ENCODE measurements around the gene RREB1.

Gene RREB1

DNA sequence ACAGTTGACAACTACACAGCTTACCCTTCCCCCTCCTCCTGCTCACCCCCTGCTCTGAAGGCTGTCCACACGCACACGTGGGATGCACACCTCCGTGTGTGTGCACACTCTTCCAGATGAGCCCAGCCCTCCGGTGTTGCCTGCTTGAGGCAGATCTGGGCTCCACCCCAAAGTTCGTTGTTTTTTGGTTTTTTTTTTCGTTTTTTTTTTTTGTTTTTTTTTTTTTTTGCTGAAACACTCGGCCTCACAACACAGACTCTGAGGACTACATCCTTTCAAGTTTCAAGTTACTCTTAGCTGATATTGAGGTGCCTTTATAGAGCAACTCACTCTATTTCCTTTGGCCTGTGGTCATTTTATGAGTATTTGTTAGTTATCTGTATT, 88.2 kb downstream of the RREB1 start:
- TF ChIP-seq SPI1 (IDR thresholded peaks at IDR 0.05; ENCODE audit: low read depth, low read length), result no peak
- no peak for TF ChIP-seq POU2F2 (IDR thresholded peaks at IDR 0.05; ENCODE audit: low read depth, low read length)
- TF ChIP-seq TAF1 (IDR thresholded peaks at IDR 0.05; ENCODE audit: low read depth, low read length), result no peak
- TF ChIP-seq PAX5 (IDR thresholded peaks at IDR 0.05; ENCODE audit: insufficient read depth, low read length, severe bottlenecking), result no peak
- TF ChIP-seq POLR2AphosphoS5 (IDR thresholded peaks at IDR 0.05; ENCODE audit: low read depth, low read length), result no peak
- no peak for TF ChIP-seq POLR2A (IDR thresholded peaks at IDR 0.05; ENCODE audit: low read depth, low read length)
- DNase-seq (ENCODE audit: insufficient read length, low spot score), result no peak
- FAIRE-seq, result no peak

DNA sequence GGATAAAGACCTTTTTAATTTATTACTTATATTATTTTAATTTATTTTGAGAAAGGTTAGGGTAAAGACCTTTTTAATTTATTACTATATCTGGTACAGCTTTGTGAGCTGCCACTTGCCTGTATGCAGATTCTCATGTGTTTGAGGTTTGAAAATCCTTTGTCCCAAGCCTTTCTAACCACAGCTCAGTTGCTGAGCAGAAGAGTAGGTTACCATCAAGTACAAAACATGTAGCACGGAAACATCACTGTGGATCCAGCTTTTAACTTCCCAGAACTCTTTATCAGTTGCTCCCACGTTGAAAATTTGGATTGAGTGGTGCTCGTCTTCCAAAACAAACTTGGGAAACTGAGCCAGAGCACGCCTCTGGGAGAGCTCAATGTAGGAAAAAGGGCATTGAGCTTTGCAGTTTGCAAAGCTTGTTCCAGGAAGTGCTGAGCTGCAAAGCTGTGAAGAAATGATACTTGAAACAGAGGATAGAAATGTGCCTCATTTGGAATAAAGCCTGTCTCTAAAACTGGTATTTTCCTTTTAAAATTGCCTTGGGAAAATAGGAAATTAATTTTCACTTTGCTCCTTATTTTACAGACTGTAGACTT, 89.0 kb downstream of the RREB1 start:
- FAIRE-seq, result no peak
- DNase-seq (ENCODE audit: insufficient read length, low spot score), result no peak
- TF ChIP-seq PAX5 (IDR thresholded peaks at IDR 0.05; ENCODE audit: insufficient read depth, low read length, severe bottlenecking) (no peak), SPI1 (IDR thresholded peaks at IDR 0.05; ENCODE audit: low read depth, low read length) (no peak), TAF1 (IDR thresholded peaks at IDR 0.05; ENCODE audit: low read depth, low read length) (no peak), POU2F2 (IDR thresholded peaks at IDR 0.05; ENCODE audit: low read depth, low read length) (no peak), POLR2A (IDR thresholded peaks at IDR 0.05; ENCODE audit: low read depth, low read length) (no peak)

DNA sequence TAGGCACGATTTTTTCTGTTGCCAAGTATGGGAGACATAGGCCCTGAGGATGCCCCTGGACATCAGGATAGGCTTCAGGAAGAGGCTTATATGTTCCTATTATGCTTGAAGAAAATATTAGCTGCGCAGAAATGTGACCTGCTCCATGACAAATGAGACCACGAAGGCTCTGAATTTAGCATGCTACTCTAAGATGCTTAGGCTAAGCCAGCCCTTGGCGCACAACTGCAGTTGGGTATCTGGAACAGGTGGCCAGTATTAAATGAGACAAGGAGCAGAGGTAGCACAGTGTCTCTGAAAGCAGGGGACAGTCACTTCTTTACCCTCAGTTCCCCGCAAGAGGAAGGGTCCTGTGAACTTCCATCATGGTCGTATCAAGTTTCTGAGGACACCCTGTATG, 90.0 kb downstream of the RREB1 start:
- no peak for TF ChIP-seq TAF1 (IDR thresholded peaks at IDR 0.05; ENCODE audit: low read depth, low read length)
- TF ChIP-seq POLR2A (IDR thresholded peaks at IDR 0.05; ENCODE audit: low read depth, low read length), result no peak
- no peak for TF ChIP-seq SPI1 (IDR thresholded peaks at IDR 0.05; ENCODE audit: low read depth, low read length)
- no peak for TF ChIP-seq POLR2AphosphoS5 (IDR thresholded peaks at IDR 0.05; ENCODE audit: low read depth, low read length)
- no peak for TF ChIP-seq PAX5 (IDR thresholded peaks at IDR 0.05; ENCODE audit: insufficient read depth, low read length, severe bottlenecking)
- TF ChIP-seq POU2F2 (IDR thresholded peaks at IDR 0.05; ENCODE audit: low read depth, low read length), result no peak
- DNase-seq (ENCODE audit: insufficient read length, low spot score) (no peak), FAIRE-seq (no peak)

DNA sequence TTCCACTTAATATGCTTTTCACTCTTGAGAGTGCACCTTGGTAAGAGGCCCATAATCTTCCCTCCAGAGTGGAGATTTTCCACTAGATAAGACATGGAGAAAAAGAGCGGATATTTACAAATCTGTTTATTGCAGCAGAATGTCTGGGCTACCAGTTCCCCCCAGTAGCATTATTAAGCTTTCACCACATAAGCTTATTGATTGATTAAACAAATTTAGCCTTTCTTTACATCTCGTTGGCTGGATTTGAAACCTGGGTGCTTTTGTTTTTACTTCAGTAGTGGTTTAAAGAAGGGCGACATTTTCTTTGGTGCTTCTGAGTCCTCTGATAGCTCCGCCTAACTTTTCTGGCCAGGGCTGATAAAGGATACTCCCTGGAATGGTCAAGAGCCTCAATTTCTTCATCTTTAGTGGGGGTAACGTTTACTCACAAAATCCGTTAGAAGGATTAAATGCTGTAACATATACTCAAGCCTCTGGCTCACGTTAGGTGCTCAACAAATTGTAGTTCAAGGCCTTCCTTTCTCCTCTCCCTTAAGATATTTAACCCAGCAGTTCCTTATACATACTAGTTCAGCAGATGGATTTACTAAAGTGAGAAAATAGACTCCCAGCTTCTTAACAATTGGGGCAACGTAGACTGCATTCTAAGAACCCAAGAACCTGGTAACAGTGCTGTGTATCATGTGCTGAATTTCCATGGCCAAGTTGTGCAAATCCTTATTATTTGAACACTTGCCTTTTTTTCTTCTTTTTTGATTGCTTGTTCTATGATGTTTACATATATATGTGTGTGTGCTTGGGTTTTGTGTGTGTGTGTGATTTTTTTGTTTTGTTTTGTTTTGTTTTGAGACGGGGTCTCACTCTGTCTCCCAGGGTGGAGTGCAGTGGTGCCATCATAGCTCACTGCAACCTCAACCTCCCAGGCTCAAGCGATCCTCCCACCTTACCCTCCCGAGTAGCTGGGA, 91.4 kb downstream of the RREB1 start:
- FAIRE-seq, result no peak
- DNase-seq (ENCODE audit: insufficient read length, low spot score), result no peak
- TF ChIP-seq POLR2AphosphoS5 (IDR thresholded peaks at IDR 0.05; ENCODE audit: low read depth, low read length), result no peak
- TF ChIP-seq SPI1 (IDR thresholded peaks at IDR 0.05; ENCODE audit: low read depth, low read length), result no peak
- TF ChIP-seq POLR2A (IDR thresholded peaks at IDR 0.05; ENCODE audit: low read depth, low read length), result no peak
- no peak for TF ChIP-seq POU2F2 (IDR thresholded peaks at IDR 0.05; ENCODE audit: low read depth, low read length)
- TF ChIP-seq PAX5 (IDR thresholded peaks at IDR 0.05; ENCODE audit: insufficient read depth, low read length, severe bottlenecking), result no peak

DNA sequence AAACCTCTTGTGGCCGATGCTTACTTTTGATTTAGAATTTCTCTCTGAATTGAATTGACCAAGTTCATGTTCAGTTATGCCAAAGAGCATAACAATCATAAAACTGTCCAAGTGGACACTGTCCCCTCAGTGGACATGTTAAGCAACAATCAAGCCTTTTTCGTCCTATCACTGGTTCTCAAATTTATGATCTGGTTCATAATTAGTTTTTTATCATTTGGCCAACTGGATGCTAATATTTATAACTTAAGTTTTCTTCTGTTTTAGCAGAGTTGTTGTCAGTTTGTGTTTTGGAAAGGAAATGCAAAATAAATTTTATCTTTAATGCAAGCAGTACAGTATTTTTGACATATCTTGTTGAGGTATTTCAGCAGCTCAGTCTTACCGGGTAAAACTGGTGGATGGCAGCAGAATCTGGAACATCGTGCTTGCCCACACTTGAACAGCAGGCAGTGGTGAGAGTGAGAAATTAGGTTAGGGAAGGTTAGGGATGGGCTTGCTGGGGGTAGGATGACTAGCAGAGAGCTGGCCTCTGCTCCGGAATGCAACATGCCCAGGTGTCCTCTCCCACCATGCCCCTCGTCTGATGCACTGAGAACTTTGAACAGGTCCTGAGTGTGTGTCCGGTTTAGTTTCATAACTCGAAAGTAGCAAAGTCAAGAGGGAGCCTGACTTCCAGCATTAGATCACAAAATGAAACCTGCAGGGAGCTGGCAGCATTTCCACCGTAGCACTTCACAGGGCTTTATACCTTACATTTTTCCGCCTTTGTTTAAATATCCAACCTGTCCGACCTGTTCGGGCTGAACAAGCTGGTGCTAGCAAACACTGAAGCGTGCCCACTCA, 93.1 kb downstream of the RREB1 start:
- TF ChIP-seq TAF1 (IDR thresholded peaks at IDR 0.05; ENCODE audit: low read depth, low read length) (no peak), POLR2AphosphoS5 (IDR thresholded peaks at IDR 0.05; ENCODE audit: low read depth, low read length) (no peak), POLR2A (IDR thresholded peaks at IDR 0.05; ENCODE audit: low read depth, low read length) (no peak), PAX5 (IDR thresholded peaks at IDR 0.05; ENCODE audit: insufficient read depth, low read length, severe bottlenecking) (no peak), POU2F2 (IDR thresholded peaks at IDR 0.05; ENCODE audit: low read depth, low read length) (no peak), SPI1 (IDR thresholded peaks at IDR 0.05; ENCODE audit: low read depth, low read length) (no peak)
- no peak for FAIRE-seq
- DNase-seq (ENCODE audit: insufficient read length, low spot score), result no peak

DNA sequence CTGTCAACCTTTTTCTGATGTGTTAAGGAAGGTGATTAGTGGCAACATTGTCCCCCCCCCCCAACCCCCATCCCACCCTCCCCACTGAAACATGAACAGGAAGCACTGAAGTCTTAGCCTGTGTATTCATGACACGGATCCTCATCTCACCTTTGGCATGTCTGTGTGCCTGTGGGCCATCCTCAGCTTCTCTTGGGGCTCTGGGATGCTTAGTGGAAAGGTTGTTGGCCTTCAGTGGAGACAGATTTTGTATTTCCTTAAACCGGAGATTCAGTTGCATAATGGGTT, 93.6 kb downstream of the RREB1 start:
- FAIRE-seq, result peak; percentile 28
- no peak for DNase-seq (ENCODE audit: insufficient read length, low spot score)
- TF ChIP-seq TAF1 (IDR thresholded peaks at IDR 0.05; ENCODE audit: low read depth, low read length) (no peak), POU2F2 (IDR thresholded peaks at IDR 0.05; ENCODE audit: low read depth, low read length) (no peak), POLR2A (IDR thresholded peaks at IDR 0.05; ENCODE audit: low read depth, low read length) (no peak), SPI1 (IDR thresholded peaks at IDR 0.05; ENCODE audit: low read depth, low read length) (no peak), PAX5 (IDR thresholded peaks at IDR 0.05; ENCODE audit: insufficient read depth, low read length, severe bottlenecking) (no peak), POLR2AphosphoS5 (IDR thresholded peaks at IDR 0.05; ENCODE audit: low read depth, low read length) (no peak)

DNA sequence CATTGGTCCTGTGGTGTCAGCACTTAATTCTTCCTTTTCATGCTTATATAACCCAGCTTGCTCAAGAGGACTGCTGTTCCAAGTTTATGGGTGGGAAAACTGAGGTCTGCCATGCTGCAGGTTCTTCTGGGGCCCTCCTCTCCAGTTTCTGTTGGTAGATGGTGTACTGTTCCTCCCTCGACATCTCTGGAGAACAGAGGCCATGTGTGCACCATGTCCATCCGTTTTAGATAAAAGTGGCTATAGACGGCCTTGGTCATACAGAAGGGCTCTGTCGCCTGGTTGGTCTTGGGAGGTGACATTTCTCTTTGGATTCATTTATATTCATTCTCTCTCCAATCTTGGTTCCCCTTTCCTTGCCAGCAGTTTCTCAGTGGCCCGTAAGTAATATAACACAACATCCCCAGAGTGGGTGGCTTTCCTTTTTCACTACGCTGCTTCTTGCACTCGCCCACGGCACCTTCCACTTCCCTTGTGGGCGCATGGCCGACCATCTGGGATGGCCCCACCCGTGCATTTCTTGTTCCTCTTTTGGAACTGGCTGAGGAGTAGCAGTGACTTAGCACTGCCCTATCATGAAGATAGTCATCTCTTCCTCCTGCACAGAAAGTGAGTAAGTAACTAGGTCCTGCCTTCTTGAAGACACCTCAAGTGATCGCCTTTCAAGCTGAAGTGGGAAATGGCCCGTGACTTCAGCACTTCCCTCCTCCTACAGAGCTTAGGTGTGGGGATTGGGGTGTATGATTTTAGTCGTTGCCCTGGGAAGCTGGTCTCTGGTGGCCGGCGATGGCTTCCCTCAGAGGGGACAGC, 94.2 kb downstream of the RREB1 start:
- FAIRE-seq (peak; percentile 87), DNase-seq (ENCODE audit: insufficient read length, low spot score) (peak; percentile 52)
- TF ChIP-seq SPI1 (IDR thresholded peaks at IDR 0.05; ENCODE audit: low read depth, low read length) (peak; percentile 85), TAF1 (IDR thresholded peaks at IDR 0.05; ENCODE audit: low read depth, low read length) (no peak), POLR2AphosphoS5 (IDR thresholded peaks at IDR 0.05; ENCODE audit: low read depth, low read length) (no peak), POU2F2 (IDR thresholded peaks at IDR 0.05; ENCODE audit: low read depth, low read length) (0 out of 2 replicates have a peak, but pooled peaks have one; percentile 18), POLR2A (IDR thresholded peaks at IDR 0.05; ENCODE audit: low read depth, low read length) (no peak), PAX5 (IDR thresholded peaks at IDR 0.05; ENCODE audit: insufficient read depth, low read length, severe bottlenecking) (no peak)

DNA sequence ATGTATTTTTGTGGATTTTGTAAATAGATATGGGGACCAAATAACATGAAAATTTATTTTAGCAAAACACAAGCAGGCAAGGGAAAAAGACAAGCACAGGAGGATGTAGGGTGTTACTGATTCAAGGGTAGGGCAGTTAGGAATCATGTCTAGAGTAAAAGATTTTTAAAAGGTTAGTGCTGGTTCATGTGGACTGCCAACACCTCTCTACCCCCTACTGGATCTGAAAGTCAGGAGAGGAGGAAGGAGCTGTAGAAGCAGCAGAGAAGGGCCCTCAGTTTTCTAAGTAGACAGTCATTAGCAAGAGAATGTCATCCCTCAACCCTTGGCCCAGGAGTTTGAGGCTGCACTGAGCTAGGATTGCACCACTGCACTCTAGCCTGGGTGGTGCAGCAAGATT, 95.2 kb downstream of the RREB1 start:
- DNase-seq (ENCODE audit: insufficient read length, low spot score) (no peak), FAIRE-seq (no peak)
- TF ChIP-seq PAX5 (IDR thresholded peaks at IDR 0.05; ENCODE audit: insufficient read depth, low read length, severe bottlenecking) (no peak), POLR2AphosphoS5 (IDR thresholded peaks at IDR 0.05; ENCODE audit: low read depth, low read length) (no peak), SPI1 (IDR thresholded peaks at IDR 0.05; ENCODE audit: low read depth, low read length) (no peak), POLR2A (IDR thresholded peaks at IDR 0.05; ENCODE audit: low read depth, low read length) (no peak), TAF1 (IDR thresholded peaks at IDR 0.05; ENCODE audit: low read depth, low read length) (no peak), POU2F2 (IDR thresholded peaks at IDR 0.05; ENCODE audit: low read depth, low read length) (no peak)

Measured in GM12891 (cell line).